ENCODE results near the gene PDZK1.
"Not testable (repeated sequence)": the region's sequence is repeated elsewhere in the genome, so short reads cannot be mapped to it uniquely, and the experiment has no call there.

Gene PDZK1

GRCh38 chr1:145707183-145707867 lies at the start of gene PDZK1:
Gene PDZK1, minus strand, starts transcription at chr1:145707368. Its CDS starts 19,347 bp downstream, at chr1:145688021.
- DNase-seq (ENCODE audit: low read depth in 1 of 2, low spot score in 1 of 2): no peak

- DNase-seq (ENCODE audit: low read depth in 1 of 2, low spot score in 1 of 2): no peak
Observed at GRCh38 chr1:145751491-145752037, 44.4 kb upstream of the PDZK1 start.

DNA sequence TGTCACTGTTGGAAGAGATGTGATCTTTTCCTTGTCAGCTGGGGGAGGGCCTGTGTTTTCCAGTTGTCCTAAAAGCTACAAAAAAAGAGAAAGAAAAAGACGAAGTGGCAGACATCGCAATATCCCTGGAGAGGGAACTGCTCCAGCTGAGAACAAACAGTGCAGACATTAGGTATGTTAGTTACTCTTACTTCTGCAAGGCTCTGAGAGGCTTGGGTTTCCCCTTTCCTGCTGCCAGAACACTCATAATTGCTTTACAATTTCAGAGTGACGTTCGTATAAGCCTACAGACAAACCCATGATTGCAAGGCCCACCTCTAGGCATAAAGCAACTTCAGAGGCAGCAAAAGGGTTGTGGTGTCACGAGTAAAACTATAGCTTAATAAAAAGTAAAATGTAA lies 43.3 kb upstream of the PDZK1 start:
- DNase-seq (ENCODE audit: low read depth in 1 of 2, low spot score in 1 of 2): no peak

- no peak for DNase-seq (ENCODE audit: low read depth in 1 of 2, low spot score in 1 of 2)
Observed at GRCh38 chr1:145747398-145748247, 40.5 kb upstream of the PDZK1 start.

GRCh38 chr1:145740269-145740668 lies 33.1 kb upstream of the PDZK1 start:
- no peak for DNase-seq (ENCODE audit: low read depth in 1 of 2, low spot score in 1 of 2)

DNA sequence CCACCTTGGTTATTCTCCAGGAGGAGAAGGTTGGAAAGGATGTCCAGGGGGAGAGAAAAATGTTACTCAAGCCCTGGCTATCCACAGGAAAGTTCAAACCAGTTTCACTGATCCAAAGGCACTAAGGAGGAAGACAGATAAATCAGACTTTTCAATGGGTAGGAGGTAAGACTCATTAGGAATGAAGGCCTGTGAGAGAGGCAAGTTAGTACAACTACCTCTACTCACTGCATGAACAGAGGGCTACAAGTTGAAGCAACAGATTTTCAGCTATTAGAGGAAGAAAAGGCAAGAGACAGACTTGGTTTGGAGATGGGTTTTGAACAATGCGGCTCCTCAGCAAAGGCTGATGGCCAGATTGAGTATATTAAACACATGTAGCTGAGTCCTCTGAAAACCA lies 29.0 kb upstream of the PDZK1 start:
- no peak for DNase-seq (ENCODE audit: low read depth in 1 of 2, low spot score in 1 of 2)

DNA sequence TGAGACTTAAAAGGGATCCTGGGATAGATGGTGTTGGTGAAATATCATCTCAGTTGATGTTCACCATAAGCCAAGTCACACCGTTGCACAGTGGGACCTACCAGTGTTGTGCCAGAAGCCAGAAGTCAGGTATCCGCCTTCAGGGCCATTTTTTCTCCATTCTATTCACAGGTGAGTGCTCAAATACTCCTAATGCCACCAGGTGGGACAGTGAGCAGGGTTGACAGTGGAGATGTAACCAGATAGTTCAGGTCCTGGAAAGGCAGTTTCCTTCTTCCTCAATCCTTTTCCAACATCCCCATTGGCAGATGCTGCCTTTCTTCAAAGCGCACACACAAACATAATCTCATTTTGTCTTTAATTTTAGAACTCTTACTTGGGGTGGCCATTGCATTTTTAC lies 23.7 kb upstream of the PDZK1 start:
- DNase-seq (ENCODE audit: low read depth in 1 of 2, low spot score in 1 of 2): no peak

GRCh38 chr1:145730467-145730866 lies 23.3 kb upstream of the PDZK1 start:
- no peak for DNase-seq (ENCODE audit: low read depth in 1 of 2, low spot score in 1 of 2)

- DNase-seq (ENCODE audit: low read depth in 1 of 2, low spot score in 1 of 2): no peak
Observed at GRCh38 chr1:145729666-145730436, 22.7 kb upstream of the PDZK1 start.

- no peak for DNase-seq (ENCODE audit: low read depth in 1 of 2, low spot score in 1 of 2)
Observed at GRCh38 chr1:145729196-145729595, 22.0 kb upstream of the PDZK1 start.

GRCh38 chr1:145726193-145726592 lies 19.0 kb upstream of the PDZK1 start:
- not testable (repeated sequence) for DNase-seq (ENCODE audit: low read depth in 1 of 2, low spot score in 1 of 2)

- peak; percentile 41 to 53 for DNase-seq (ENCODE audit: low read depth in 1 of 2, low spot score in 1 of 2)
Observed at GRCh38 chr1:145720878-145721671, 13.9 kb upstream of the PDZK1 start.

DNA sequence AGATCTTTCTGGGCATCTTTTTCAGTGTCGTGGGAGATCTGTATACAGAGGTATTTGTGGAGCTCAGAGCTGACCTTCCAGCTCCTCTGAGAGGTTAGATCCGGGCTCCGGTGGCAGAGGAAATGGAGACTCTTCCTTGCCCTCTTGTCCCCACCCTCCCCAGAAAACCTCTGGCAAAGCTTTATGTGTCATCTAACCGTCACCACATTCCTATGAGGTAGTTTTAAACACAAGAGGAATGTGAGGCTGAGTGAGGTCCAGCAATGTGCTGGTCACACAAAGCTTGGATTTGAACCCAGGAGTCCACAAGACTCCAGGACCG lies 13.3 kb upstream of the PDZK1 start:
- no peak for DNase-seq (ENCODE audit: low read depth in 1 of 2, low spot score in 1 of 2)

DNA sequence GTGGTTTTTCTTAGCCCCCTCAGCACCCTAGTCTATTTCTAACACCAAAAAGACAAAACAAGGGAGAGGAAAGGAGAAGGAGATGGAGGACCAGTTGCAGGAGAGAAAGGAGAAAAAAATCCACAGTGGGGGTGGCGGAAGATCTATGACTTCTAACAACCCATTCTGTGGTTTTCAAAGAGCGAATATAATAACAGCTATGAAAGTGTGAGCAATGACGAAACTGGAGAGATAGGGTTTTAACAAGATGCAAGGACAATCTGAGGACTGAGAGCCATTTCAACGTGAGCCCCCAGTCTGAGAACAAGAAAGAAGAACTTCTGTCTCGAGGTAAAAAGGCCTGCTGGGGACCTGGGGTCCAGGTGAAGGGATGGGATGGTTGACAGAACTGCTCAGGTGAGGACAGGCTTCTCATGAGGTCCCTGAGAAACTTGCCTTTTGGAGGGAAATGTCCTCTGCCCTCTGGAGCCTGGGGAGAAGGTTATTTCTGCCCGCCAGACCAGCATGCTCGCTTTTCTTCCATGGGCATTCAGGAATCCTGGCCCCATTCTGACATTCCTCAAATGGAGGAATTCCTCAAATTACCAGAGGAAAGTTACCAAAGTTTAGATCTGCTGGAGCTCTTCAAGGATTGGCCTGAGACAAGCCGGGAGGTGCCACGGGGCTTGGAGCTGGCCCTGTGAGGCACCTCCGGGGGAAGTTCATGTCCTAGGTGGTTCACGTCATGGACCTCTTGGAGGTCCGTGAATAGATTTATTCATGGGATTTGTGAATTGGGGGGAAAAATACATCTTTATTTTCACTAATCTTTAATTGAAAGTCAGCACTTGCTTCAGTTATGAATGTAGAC lies 12.3 kb upstream of the PDZK1 start, which contains the start of gene CD160:
TSS of gene CD160 (plus strand) at position 270 of the 850 bp plus-strand sequence. CDS start 8,829 bp downstream, outside the sequence.
- no peak for DNase-seq (ENCODE audit: low read depth in 1 of 2, low spot score in 1 of 2)

GRCh38 chr1:145718465-145718864 lies 11.3 kb upstream of the PDZK1 start:
- DNase-seq (ENCODE audit: low read depth in 1 of 2, low spot score in 1 of 2): not testable (repeated sequence)

DNA sequence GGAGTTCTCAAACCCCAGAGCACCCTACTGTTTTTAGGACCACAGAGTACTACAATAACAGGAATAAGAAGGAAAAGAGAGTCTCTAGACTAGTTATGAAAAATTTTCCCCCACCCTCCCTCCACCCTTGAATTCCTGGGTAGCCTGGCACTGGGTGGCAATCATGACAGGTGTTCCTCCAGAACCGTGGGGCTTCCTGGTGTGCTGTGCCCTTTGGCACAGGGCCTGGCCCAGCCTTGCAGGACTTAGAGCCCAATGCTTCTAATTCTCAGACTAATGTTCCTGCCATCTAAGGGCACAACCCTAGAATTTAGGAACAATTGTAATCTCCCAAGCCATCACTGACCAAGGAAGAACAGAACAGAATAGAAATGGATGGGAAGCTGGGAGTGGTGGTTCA lies 10.7 kb upstream of the PDZK1 start:
- no peak for DNase-seq (ENCODE audit: low read depth in 1 of 2, low spot score in 1 of 2)

GRCh38 chr1:145716641-145717345 lies 9.6 kb upstream of the PDZK1 start:
- no peak for DNase-seq (ENCODE audit: low read depth in 1 of 2, low spot score in 1 of 2)

- no peak for DNase-seq (ENCODE audit: low read depth in 1 of 2, low spot score in 1 of 2)
Observed at GRCh38 chr1:145714524-145715111, 7.5 kb upstream of the PDZK1 start.

- no peak for DNase-seq (ENCODE audit: low read depth in 1 of 2, low spot score in 1 of 2)
Observed at GRCh38 chr1:145711213-145711651, 4.1 kb upstream of the PDZK1 start.

Measured in activated CD4-positive, alpha-beta T cell treated with anti-CD3 and anti-CD28 coated beads, Interleukin-2, amount 50 U/mL, for 24 hours (primary cell).